Gastrocnemius medialis (tissue), 4 donors: ENCODE measurements around the gene COL4A3.

Experiments used
- CTCF ChIP-seq, 5 experiments: fragments of 450-650 bp in 3 of 5; fragments of 200-600 bp in 2 of 5; sonication (generic) in 2 of 5; IDR thresholded peaks in 4 of 5; conservative IDR thresholded peaks in 1 of 5; 1 replicate in 4 of 5; 2 replicates in 1 of 5; pipeline ENCODE4 v1.5.1; 2016 to 2019; ENCODE audit warnings: antibody characterized with exemption in 5 of 5, mild to moderate bottlenecking in 3 of 5, moderate library complexity in 3 of 5
- POLR2A ChIP-seq, 2 donors: fragments of 450-650 bp; IDR thresholded peaks; one replicate each; pipeline ENCODE4 v1.6.1; 2017; ENCODE audit warnings: antibody characterized with exemption in 2 of 2, mild to moderate bottlenecking in 2 of 2, moderate library complexity in 2 of 2

GRCh38 chr2:227257820-227258219 lies 93.4 kb downstream of the COL4A3 start:
- TF ChIP-seq CTCF (IDR thresholded peaks at IDR 0.05 in 4 of 5, conservative IDR thresholded peaks at IDR 0.05 in 1 of 5) = no peak
- no peak for TF ChIP-seq POLR2A (IDR thresholded peaks at IDR 0.05)
